Skin of body (tissue), 2 donors: ENCODE measurements around the gene XRCC3. TPM values are rescaled to one million over a fixed set of nuclear protein-coding genes. Genes with fewer than 3 reads are reported as not detected.

ENCODE experiments used
- DNase-seq: peaks from one replicate; lab custom pipeline; 2025; lab: John Stamatoyannopoulos, UW
- total RNA-seq: library from RNA; depleted of rRNA; stranded (reverse); fragments of >200 nt; gene quantifications from one replicate; pipeline ENCODE4 v1.2.3, GENCODE V29; 2014

XRCC3 gene
- 6.7 TPM for total RNA-seq

GRCh38 chr14:103715052-103716000, at the start of gene XRCC3, which contains the start of gene ZFYVE21:
Gene XRCC3 (minus strand): TSS chr14:103715451. CDS start chr14:103711087, 4,364 bp downstream.
Gene ZFYVE21 (plus strand): TSS chr14:103715810. CDS start chr14:103715842, 32 bp downstream.
- DNase-seq = peak; percentile 100

- DNase-seq = no peak
Observed at GRCh38 chr14:103763730-103764488, 48.7 kb upstream of the XRCC3 start.

GRCh38 chr14:103762541-103762940, 47.3 kb upstream of the XRCC3 start:
- DNase-seq = no peak

- DNase-seq = no peak
Observed at GRCh38 chr14:103762036-103762435, 46.8 kb upstream of the XRCC3 start.

GRCh38 chr14:103758059-103758776, 43.0 kb upstream of the XRCC3 start:
- no peak for DNase-seq

- DNase-seq = no peak
Observed at GRCh38 chr14:103755060-103755459, 39.8 kb upstream of the XRCC3 start.

GRCh38 chr14:103753774-103754173, 38.5 kb upstream of the XRCC3 start:
- DNase-seq = no peak

GRCh38 chr14:103749860-103750259, 34.6 kb upstream of the XRCC3 start:
- DNase-seq = no peak

- DNase-seq = no peak
Observed at GRCh38 chr14:103749452-103749851, 34.2 kb upstream of the XRCC3 start.

GRCh38 chr14:103748534-103748857, 33.2 kb upstream of the XRCC3 start:
- DNase-seq = no peak

GRCh38 chr14:103746701-103747100, 31.4 kb upstream of the XRCC3 start:
- DNase-seq = no peak

- DNase-seq = no peak
Observed at GRCh38 chr14:103745424-103745823, 30.2 kb upstream of the XRCC3 start.

- DNase-seq = no peak
Observed at GRCh38 chr14:103744621-103745395, 29.6 kb upstream of the XRCC3 start.

GRCh38 chr14:103743691-103744090, 28.4 kb upstream of the XRCC3 start:
- DNase-seq = no peak

GRCh38 chr14:103742499-103743255, 27.4 kb upstream of the XRCC3 start:
- DNase-seq = no peak

- DNase-seq = no peak
Observed at GRCh38 chr14:103741876-103742275, 26.6 kb upstream of the XRCC3 start.

- no peak for DNase-seq
Observed at GRCh38 chr14:103740991-103741689, 25.9 kb upstream of the XRCC3 start.

- DNase-seq = no peak
Observed at GRCh38 chr14:103739793-103740501, 24.7 kb upstream of the XRCC3 start.

- no peak for DNase-seq
Observed at GRCh38 chr14:103739466-103739792, 24.2 kb upstream of the XRCC3 start.
